ENCODE data around the gene RNF111.

DNA sequence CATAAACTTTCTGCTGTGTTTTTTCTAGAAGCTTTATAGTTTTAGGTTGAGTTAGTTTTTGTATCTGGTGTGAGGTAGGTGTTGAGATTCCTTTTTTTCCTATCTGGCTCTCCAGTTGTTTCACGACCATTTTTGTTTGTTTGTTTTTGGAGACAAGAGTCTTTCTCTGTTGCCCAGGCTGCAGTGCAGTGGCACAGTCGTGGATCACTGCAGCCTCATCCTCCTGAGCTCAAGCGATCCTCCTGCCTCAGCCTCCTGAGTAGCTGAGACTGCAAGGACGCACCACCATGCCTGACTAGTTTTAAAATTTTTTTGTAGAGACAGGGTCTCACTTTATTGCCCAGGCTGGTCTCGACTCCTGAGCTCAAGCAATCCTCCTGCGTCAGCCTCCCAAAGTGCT is 20.6 kb downstream of the RNF111 start:
- TF ChIP-seq, protein P1, sequence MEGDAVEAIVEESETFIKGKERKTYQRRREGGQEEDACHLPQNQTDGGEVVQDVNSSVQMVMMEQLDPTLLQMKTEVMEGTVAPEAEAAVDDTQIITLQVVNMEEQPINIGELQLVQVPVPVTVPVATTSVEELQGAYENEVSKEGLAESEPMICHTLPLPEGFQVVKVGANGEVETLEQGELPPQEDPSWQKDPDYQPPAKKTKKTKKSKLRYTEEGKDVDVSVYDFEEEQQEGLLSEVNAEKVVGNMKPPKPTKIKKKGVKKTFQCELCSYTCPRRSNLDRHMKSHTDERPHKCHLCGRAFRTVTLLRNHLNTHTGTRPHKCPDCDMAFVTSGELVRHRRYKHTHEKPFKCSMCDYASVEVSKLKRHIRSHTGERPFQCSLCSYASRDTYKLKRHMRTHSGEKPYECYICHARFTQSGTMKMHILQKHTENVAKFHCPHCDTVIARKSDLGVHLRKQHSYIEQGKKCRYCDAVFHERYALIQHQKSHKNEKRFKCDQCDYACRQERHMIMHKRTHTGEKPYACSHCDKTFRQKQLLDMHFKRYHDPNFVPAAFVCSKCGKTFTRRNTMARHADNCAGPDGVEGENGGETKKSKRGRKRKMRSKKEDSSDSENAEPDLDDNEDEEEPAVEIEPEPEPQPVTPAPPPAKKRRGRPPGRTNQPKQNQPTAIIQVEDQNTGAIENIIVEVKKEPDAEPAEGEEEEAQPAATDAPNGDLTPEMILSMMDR (conservative IDR thresholded peaks at IDR 0.05; ENCODE audit: low read depth in 2 of 2), result no peak
- TF ChIP-seq JUNB (IDR thresholded peaks at IDR 0.05; ENCODE audit: unreplicated experiment) (no peak), POLR2AphosphoS5 (IDR thresholded peaks at IDR 0.05; ENCODE audit: low read depth) (no peak), STAT1 (IDR thresholded peaks at IDR 0.05; ENCODE audit: unreplicated experiment) (no peak), ZNF114 (CRISPR knock-in tag; IDR thresholded peaks at IDR 0.05) (no peak), EZH2 (IDR thresholded peaks at IDR 0.05; ENCODE audit: low read depth, unreplicated experiment) (no peak), EZH2phosphoT487 (IDR thresholded peaks at IDR 0.05; ENCODE audit: unreplicated experiment) (no peak), CREB1 (CRISPR knock-in tag; IDR thresholded peaks at IDR 0.05; ENCODE audit: low read depth) (no peak)
- TF ChIP-seq, protein P2, sequence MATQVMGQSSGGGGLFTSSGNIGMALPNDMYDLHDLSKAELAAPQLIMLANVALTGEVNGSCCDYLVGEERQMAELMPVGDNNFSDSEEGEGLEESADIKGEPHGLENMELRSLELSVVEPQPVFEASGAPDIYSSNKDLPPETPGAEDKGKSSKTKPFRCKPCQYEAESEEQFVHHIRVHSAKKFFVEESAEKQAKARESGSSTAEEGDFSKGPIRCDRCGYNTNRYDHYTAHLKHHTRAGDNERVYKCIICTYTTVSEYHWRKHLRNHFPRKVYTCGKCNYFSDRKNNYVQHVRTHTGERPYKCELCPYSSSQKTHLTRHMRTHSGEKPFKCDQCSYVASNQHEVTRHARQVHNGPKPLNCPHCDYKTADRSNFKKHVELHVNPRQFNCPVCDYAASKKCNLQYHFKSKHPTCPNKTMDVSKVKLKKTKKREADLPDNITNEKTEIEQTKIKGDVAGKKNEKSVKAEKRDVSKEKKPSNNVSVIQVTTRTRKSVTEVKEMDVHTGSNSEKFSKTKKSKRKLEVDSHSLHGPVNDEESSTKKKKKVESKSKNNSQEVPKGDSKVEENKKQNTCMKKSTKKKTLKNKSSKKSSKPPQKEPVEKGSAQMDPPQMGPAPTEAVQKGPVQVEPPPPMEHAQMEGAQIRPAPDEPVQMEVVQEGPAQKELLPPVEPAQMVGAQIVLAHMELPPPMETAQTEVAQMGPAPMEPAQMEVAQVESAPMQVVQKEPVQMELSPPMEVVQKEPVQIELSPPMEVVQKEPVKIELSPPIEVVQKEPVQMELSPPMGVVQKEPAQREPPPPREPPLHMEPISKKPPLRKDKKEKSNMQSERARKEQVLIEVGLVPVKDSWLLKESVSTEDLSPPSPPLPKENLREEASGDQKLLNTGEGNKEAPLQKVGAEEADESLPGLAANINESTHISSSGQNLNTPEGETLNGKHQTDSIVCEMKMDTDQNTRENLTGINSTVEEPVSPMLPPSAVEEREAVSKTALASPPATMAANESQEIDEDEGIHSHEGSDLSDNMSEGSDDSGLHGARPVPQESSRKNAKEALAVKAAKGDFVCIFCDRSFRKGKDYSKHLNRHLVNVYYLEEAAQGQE (IDR thresholded peaks at IDR 0.05; ENCODE audit: unreplicated experiment), result no peak

Measured in GM23338 (cell line).